HEK293 (cell line): ENCODE measurements around the gene CCDC178.

Experiments
- CTCF ChIA-PET: fragments of 350-600 bp; formaldehyde crosslinking; extraction: SDS; loops from one replicate; lab custom pipeline; 2021; ENCODE audit warnings: antibody characterized with exemption; lab: Yijun Ruan, JAX
- POLR2A ChIA-PET: fragments of 300-600 bp; formaldehyde crosslinking; extraction: SDS; loops from one replicate; lab custom pipeline; 2020; ENCODE audit warnings: antibody characterized with exemption, inconsistent platforms; lab: Yijun Ruan, JAX
- H3K27ac ChIP-seq: fragments of 200-500 bp; sonication (Bioruptor generic); 2 replicates; pipeline ENCODE4 v1.5.1; 2014; ENCODE audit warnings: low read depth, low read length, control low read depth, inconsistent platforms; ENCODE audit errors: extremely low read depth
- H3K36me3 ChIP-seq, 2 experiments: fragments of 200-500 bp in 1 of 2; sonication (Bioruptor generic) in 1 of 2; 1 replicate in 1 of 2; 2 replicates in 1 of 2; pipeline ENCODE4 v1.5.1; 2014 to 2017; ENCODE audit warnings: inconsistent platforms in 2 of 2, low read length in 2 of 2; ENCODE audit not compliant: control insufficient read depth in 2 of 2, insufficient read depth in 1 of 2
- H3K4me1 ChIP-seq: fragments of 200-500 bp; sonication (Bioruptor generic); 2 replicates; pipeline ENCODE4 v1.5.1; 2014; ENCODE audit warnings: mild to moderate bottlenecking, low read length, inconsistent platforms; ENCODE audit not compliant: control insufficient read depth, insufficient read depth
- H3K4me3 ChIP-seq: 2 replicates; pipeline ENCODE4 v1.5.1; 2011; ENCODE audit warnings: low read depth, mild to moderate bottlenecking, control low read depth, low read length, moderate library complexity
- H3K9me3 ChIP-seq: fragments of 200-500 bp; sonication (Bioruptor generic); 2 replicates; pipeline ENCODE4 v1.5.1; 2014; ENCODE audit warnings: low read depth, low read length, inconsistent platforms; ENCODE audit not compliant: control insufficient read depth, insufficient read depth
- ATF2 ChIP-seq: fragments of 450-650 bp; formaldehyde crosslinking; IDR thresholded peaks from 2 replicates; pipeline ENCODE4 v1.5.1; 2016; ENCODE audit warnings: missing biosample characterization, missing genetic modification characterization, low read depth
- BCL11B ChIP-seq: fragments of 450-650 bp; formaldehyde crosslinking; IDR thresholded peaks from 2 replicates; pipeline ENCODE4 v1.5.1; 2016; ENCODE audit warnings: low read depth, missing biosample characterization, missing genetic modification characterization
- PATZ1 ChIP-seq: fragments of 450-650 bp; formaldehyde crosslinking; IDR thresholded peaks from 2 replicates; pipeline ENCODE4 v1.5.1; 2016; ENCODE audit warnings: missing biosample characterization, missing genetic modification characterization
- ZBTB1 ChIP-seq: fragments of 450-650 bp; formaldehyde crosslinking; IDR thresholded peaks from 2 replicates; pipeline ENCODE4 v1.5.1; 2016; ENCODE audit warnings: missing biosample characterization, missing genetic modification characterization
- ZBTB21 ChIP-seq: fragments of 450-650 bp; formaldehyde crosslinking; IDR thresholded peaks from 2 replicates; pipeline ENCODE4 v1.5.1; 2017; ENCODE audit warnings: missing biosample characterization, missing genetic modification characterization
- ZBTB6 ChIP-seq: fragments of 450-650 bp; formaldehyde crosslinking; IDR thresholded peaks from 2 replicates; pipeline ENCODE4 v1.5.1; 2017; ENCODE audit warnings: missing biosample characterization, missing genetic modification characterization
- ZFP37 ChIP-seq: fragments of 450-650 bp; formaldehyde crosslinking; IDR thresholded peaks from 2 replicates; pipeline ENCODE4 v1.5.1; 2016; ENCODE audit warnings: missing biosample characterization, missing genetic modification characterization
- ZIC2 ChIP-seq: fragments of 450-650 bp; formaldehyde crosslinking; IDR thresholded peaks from 2 replicates; pipeline ENCODE4 v1.5.1; 2016; ENCODE audit warnings: missing biosample characterization, missing genetic modification characterization
- ZNF133 ChIP-seq: fragments of 450-650 bp; formaldehyde crosslinking; IDR thresholded peaks from 2 replicates; pipeline ENCODE4 v1.5.1; 2016; ENCODE audit warnings: missing biosample characterization, missing genetic modification characterization
- ZNF169 ChIP-seq: fragments of 450-650 bp; formaldehyde crosslinking; IDR thresholded peaks from 2 replicates; pipeline ENCODE4 v1.5.1; 2016; ENCODE audit warnings: missing biosample characterization, missing genetic modification characterization
- ZNF26 ChIP-seq: fragments of 450-650 bp; formaldehyde crosslinking; IDR thresholded peaks from 2 replicates; pipeline ENCODE4 v1.5.1; 2016; ENCODE audit warnings: missing biosample characterization, missing genetic modification characterization
- ZNF266 ChIP-seq: fragments of 450-650 bp; formaldehyde crosslinking; IDR thresholded peaks from 2 replicates; pipeline ENCODE4 v1.5.1; 2016; ENCODE audit warnings: missing biosample characterization, missing genetic modification characterization, low read depth
- ZNF274 ChIP-seq, 2 experiments: fragments of 200-500 bp in 1 of 2; fragments of 450-650 bp in 1 of 2; sonication (Bioruptor generic) in 1 of 2; formaldehyde crosslinking in 1 of 2; IDR thresholded peaks; 2 replicates each; pipeline versions ENCODE4 v1.5.1 to v1.6.1; 2014 to 2016; ENCODE audit warnings: borderline replicate concordance in 1 of 2, inconsistent platforms in 1 of 2, low read length in 1 of 2, missing biosample characterization in 1 of 2, missing genetic modification characterization in 1 of 2
- ZNF292 ChIP-seq: fragments of 450-650 bp; formaldehyde crosslinking; IDR thresholded peaks from 2 replicates; pipeline ENCODE4 v1.5.1; 2016; ENCODE audit warnings: low read depth, missing biosample characterization, missing genetic modification characterization, borderline replicate concordance
- ZNF354C ChIP-seq: fragments of 450-650 bp; formaldehyde crosslinking; IDR thresholded peaks from 2 replicates; pipeline ENCODE4 v1.5.1; 2016; ENCODE audit warnings: missing biosample characterization, missing genetic modification characterization, low read depth, borderline replicate concordance
- ZNF391 ChIP-seq: fragments of 450-650 bp; formaldehyde crosslinking; IDR thresholded peaks from 2 replicates; pipeline ENCODE4 v1.5.1; 2016; ENCODE audit warnings: low read depth, missing biosample characterization, missing genetic modification characterization, borderline replicate concordance
- ZNF514 ChIP-seq: fragments of 450-650 bp; formaldehyde crosslinking; IDR thresholded peaks from 2 replicates; pipeline ENCODE4 v1.5.1; 2016; ENCODE audit warnings: missing biosample characterization, missing genetic modification characterization
- ZNF529 ChIP-seq: fragments of 450-650 bp; formaldehyde crosslinking; IDR thresholded peaks from 2 replicates; pipeline ENCODE4 v1.5.1; 2017; ENCODE audit warnings: missing genetic modification characterization, missing biosample characterization; ENCODE audit not compliant: insufficient replicate concordance
- ZNF555 ChIP-seq: fragments of 450-650 bp; formaldehyde crosslinking; conservative IDR thresholded peaks from 2 replicates; pipeline ENCODE4 v1.5.1; 2017; ENCODE audit warnings: missing biosample characterization, mild to moderate bottlenecking, missing genetic modification characterization, inconsistent platforms
- ZNF585B ChIP-seq: fragments of 450-650 bp; formaldehyde crosslinking; IDR thresholded peaks from 2 replicates; pipeline ENCODE4 v1.5.1; 2016; ENCODE audit warnings: missing biosample characterization, missing genetic modification characterization
- ZNF623 ChIP-seq: fragments of 450-650 bp; formaldehyde crosslinking; IDR thresholded peaks from 2 replicates; pipeline ENCODE4 v1.5.1; 2016; ENCODE audit warnings: missing biosample characterization, missing genetic modification characterization
- ZNF830 ChIP-seq: fragments of 450-650 bp; IDR thresholded peaks from 2 replicates; pipeline ENCODE4 v1.5.0; 2018; ENCODE audit warnings: missing biosample characterization, missing genetic modification characterization, low read depth, mild to moderate bottlenecking, moderate library complexity
- ZNF843 ChIP-seq: fragments of 450-650 bp; formaldehyde crosslinking; IDR thresholded peaks from 2 replicates; pipeline ENCODE4 v1.5.1; 2016; ENCODE audit warnings: missing biosample characterization, missing genetic modification characterization
- ZSCAN18 ChIP-seq: fragments of 450-650 bp; formaldehyde crosslinking; IDR thresholded peaks from 2 replicates; pipeline ENCODE4 v1.5.1; 2016; ENCODE audit warnings: missing biosample characterization, missing genetic modification characterization
- ZSCAN4 ChIP-seq: fragments of 450-650 bp; formaldehyde crosslinking; IDR thresholded peaks from 2 replicates; pipeline ENCODE4 v1.5.1; 2017; ENCODE audit warnings: missing biosample characterization, missing genetic modification characterization
- ZXDB ChIP-seq: fragments of 450-650 bp; formaldehyde crosslinking; IDR thresholded peaks from 2 replicates; pipeline ENCODE4 v1.5.1; 2016; ENCODE audit warnings: missing biosample characterization, missing genetic modification characterization

The CCDC178 gene

GRCh38 chr18:32909798-32910561 lies 530.5 kb downstream of the CCDC178 start (continued):
- no peak for TF ChIP-seq ZNF514
- no peak for TF ChIP-seq ZNF843 (tag by site-specific recombination)
- no peak for TF ChIP-seq ZFP37 (tag by site-specific recombination)
- no peak for TF ChIP-seq ZBTB6 (tag by site-specific recombination)
- no peak for TF ChIP-seq ZIC2
- TF ChIP-seq PATZ1 (tag by site-specific recombination): no peak

GRCh38 chr18:32908424-32908805 lies 532.1 kb downstream of the CCDC178 start:
- H3K9me3 ChIP-seq: no peaks in the 10 kb centered on the region
- no peak overlapping the region for H3K27ac ChIP-seq
- H3K4me1 ChIP-seq: no peaks in the 10 kb centered on the region
- CTCF ChIA-PET: no interaction called here
- no peak overlapping the region for H3K4me3 ChIP-seq
- TF ChIP-seq ZSCAN4 (tag by site-specific recombination) (no peak), ATF2 (no peak), ZNF354C (tag by site-specific recombination) (no peak), ZNF133 (tag by site-specific recombination) (no peak), ZNF623 (tag by site-specific recombination) (no peak), ZBTB1 (tag by site-specific recombination) (no peak), ZNF830 (tag by site-specific recombination) (no peak), ZNF26 (tag by site-specific recombination) (no peak), ZNF555 (tag by site-specific recombination) (no peak), ZNF391 (no peak), ZBTB21 (tag by site-specific recombination) (no peak), ZNF292 (tag by site-specific recombination) (no peak), ZNF274 (IDR thresholded peaks at IDR 0.05; ENCODE audit: low read length) (no peak), ZNF274 (tag by site-specific recombination; IDR thresholded peaks at IDR 0.05; ENCODE audit: borderline replicate concordance) (no peak), ZNF169 (tag by site-specific recombination) (no peak), ZSCAN18 (tag by site-specific recombination) (no peak), ZNF266 (tag by site-specific recombination) (no peak), ZNF585B (tag by site-specific recombination) (no peak), ZNF529 (tag by site-specific recombination) (no peak), BCL11B (no peak), ZXDB (tag by site-specific recombination) (no peak)
- POLR2A ChIA-PET: no interaction called here
- H3K36me3 ChIP-seq: no peaks in the 10 kb centered on the region
